SU-DHL-6 (cell line): ENCODE results near the gene RCC2.

Experiments used
- EZH2phosphoT487 ChIP-seq: fragments of 200-600 bp; sonication (generic), shearing (Covaris generic); conservative IDR thresholded peaks from 2 replicates; pipeline ENCODE4 v1.6.1; 2018; ENCODE audit warnings: mild to moderate bottlenecking, antibody characterized with exemption, low read length, moderate library complexity, mixed read lengths
- TF ChIP-seq, protein P1 (sequence below): fragments of 200-600 bp; sonication (generic); IDR thresholded peaks from one replicate; pipeline ENCODE4 v1.5.1; 2017; ENCODE audit warnings: antibody characterized with exemption, mild to moderate bottlenecking, low read length, moderate library complexity; ENCODE audit not compliant: insufficient read depth, poor library complexity, severe bottlenecking

DNA sequence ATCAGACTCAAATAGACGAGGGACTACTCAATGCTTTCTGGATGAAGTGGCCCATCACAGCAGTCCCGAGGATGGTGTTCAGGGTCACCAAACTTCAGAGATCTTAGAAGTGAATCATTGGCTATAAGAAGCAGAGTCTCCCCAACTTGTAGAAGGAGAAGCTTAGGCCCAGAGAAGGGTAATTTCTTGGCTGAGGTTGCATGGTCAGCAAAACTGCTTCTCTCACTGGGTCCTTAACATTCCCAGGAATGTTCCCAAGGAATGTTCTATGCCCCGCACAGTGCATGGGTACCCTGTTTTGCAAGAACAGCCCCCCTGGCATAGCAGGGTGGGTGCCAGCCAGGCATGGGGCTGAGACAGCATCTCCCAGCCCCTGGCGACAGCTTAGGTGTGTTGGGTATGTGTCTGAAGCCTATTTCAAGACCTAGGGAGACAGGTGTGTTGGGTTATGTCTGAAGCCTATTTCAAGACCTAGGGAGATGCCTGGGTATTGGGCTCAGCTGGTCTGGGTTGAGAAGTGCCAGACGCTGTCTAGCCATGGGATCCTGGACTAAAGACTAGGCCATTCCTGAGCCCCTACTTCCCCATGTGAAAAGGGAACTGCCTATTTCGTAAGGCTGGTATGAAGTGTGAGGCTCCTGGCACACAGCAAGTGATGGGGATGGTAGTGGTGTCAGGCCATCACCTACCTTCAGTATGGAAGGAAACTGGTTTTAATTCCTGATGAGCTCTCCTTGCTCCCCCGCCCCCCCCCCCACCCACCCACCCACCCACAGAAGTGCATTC, 41.4 kb downstream of the RCC2 start:
- TF ChIP-seq, protein P1, sequence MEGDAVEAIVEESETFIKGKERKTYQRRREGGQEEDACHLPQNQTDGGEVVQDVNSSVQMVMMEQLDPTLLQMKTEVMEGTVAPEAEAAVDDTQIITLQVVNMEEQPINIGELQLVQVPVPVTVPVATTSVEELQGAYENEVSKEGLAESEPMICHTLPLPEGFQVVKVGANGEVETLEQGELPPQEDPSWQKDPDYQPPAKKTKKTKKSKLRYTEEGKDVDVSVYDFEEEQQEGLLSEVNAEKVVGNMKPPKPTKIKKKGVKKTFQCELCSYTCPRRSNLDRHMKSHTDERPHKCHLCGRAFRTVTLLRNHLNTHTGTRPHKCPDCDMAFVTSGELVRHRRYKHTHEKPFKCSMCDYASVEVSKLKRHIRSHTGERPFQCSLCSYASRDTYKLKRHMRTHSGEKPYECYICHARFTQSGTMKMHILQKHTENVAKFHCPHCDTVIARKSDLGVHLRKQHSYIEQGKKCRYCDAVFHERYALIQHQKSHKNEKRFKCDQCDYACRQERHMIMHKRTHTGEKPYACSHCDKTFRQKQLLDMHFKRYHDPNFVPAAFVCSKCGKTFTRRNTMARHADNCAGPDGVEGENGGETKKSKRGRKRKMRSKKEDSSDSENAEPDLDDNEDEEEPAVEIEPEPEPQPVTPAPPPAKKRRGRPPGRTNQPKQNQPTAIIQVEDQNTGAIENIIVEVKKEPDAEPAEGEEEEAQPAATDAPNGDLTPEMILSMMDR: no peak
- TF ChIP-seq EZH2phosphoT487: no peak
